ENCODE results near the gene CD53. TPM values are rescaled to one million over a fixed set of nuclear protein-coding genes. Genes with fewer than 3 reads are reported as not detected.

The CD53 gene
- total RNA-seq, 1 experiment from 2014 or later, result 0.96 TPM

- no peaks in the 10 kb centered on the region for H3K4me1 ChIP-seq (ENCODE audit: control insufficient read depth in 1 of 2, insufficient read depth in 2 of 2, low read length in 2 of 2)
- no peak overlapping the region for H3K9ac ChIP-seq (ENCODE audit: low read length)
- no peak overlapping the region for H2AFZ ChIP-seq (ENCODE audit: low read depth, low read length, poor library complexity, severe bottlenecking)
- peaks cover 53% of the 10 kb centered on the region for H3K27me3 ChIP-seq (ENCODE audit: insufficient read depth, low read length)
- no peak overlapping the region for H3K27ac ChIP-seq (ENCODE audit: low read depth, low read length)
- RAD21 ChIA-PET (ENCODE audit: low non-redundant PET in 1 of 2, low total read pairs in 2 of 2, uncharacterized antibody in 2 of 2, unreplicated experiment in 2 of 2), result no interaction called here
- H3K36me3 ChIP-seq (ENCODE audit: control insufficient read depth in 1 of 2, insufficient read depth in 2 of 2, low read length in 2 of 2), result no peaks in the 10 kb centered on the region
- intact Hi-C loops (cut with micrococcal nuclease), result no loop called here
- CTCF ChIA-PET, result no interaction called here
- TF ChIP-seq REST (IDR thresholded peaks at IDR 0.05; ENCODE audit: low read depth), result no peak
- no peak for TF ChIP-seq SRF (IDR thresholded peaks at IDR 0.05; ENCODE audit: low read depth)
- no peak for TF ChIP-seq CBX3 (IDR thresholded peaks at IDR 0.05; ENCODE audit: low read depth)
- no peak for TF ChIP-seq TCF7L2 (IDR thresholded peaks at IDR 0.05; ENCODE audit: borderline replicate concordance, extremely low read depth, insufficient read depth, insufficient read length)
- TF ChIP-seq SIN3A (IDR thresholded peaks at IDR 0.05; ENCODE audit: low read depth), result no peak
- TF ChIP-seq EGR1 (IDR thresholded peaks at IDR 0.05; ENCODE audit: low read depth), result no peak
- no peak for TF ChIP-seq EZH2 (IDR thresholded peaks at IDR 0.05)
- no peak for TF ChIP-seq SP1 (IDR thresholded peaks at IDR 0.05; ENCODE audit: low read depth)
- TF ChIP-seq ATF3 (IDR thresholded peaks at IDR 0.05), result no peak
- no peak for TF ChIP-seq ZBTB33 (IDR thresholded peaks at IDR 0.05; ENCODE audit: extremely low read depth, insufficient replicate concordance, low read length)
- no peak for TF ChIP-seq MAX (IDR thresholded peaks at IDR 0.05)
- no peak for TF ChIP-seq POLR2AphosphoS5 (IDR thresholded peaks at IDR 0.05; ENCODE audit: low read depth, low read length)
- no peak for TF ChIP-seq RAD21 (IDR thresholded peaks at IDR 0.05; ENCODE audit: low read depth)
- no peak for TF ChIP-seq ELF1 (IDR thresholded peaks at IDR 0.05; ENCODE audit: borderline replicate concordance, low read depth)
- H3K9me2 ChIP-seq (ENCODE audit: insufficient read depth), result no peaks in the 10 kb centered on the region
- no peaks in the 10 kb centered on the region for H3K9me3 ChIP-seq (ENCODE audit: control insufficient read depth in 1 of 2, insufficient read depth in 1 of 2, low read depth in 1 of 2, low read length in 2 of 2)
- no peaks in the 10 kb centered on the region for H3K79me2 ChIP-seq (ENCODE audit: insufficient read depth, low read length)
- H4K20me1 ChIP-seq (ENCODE audit: insufficient read depth), result no peaks in the 10 kb centered on the region
- no peak for DNase-seq (ENCODE audit: low read depth, low spot score)
- H3K4me2 ChIP-seq (ENCODE audit: low read length), result no peak overlapping the region
- BruUV-seq (replicated peaks), result no TSS peak
- ATAC-seq, result no peak
- POLR2A ChIA-PET, result no interaction called here
- H3K4me3 ChIP-seq (replicated peaks in 1 of 2; ENCODE audit: low read depth in 1 of 2, low read length in 2 of 2), result no peak overlapping the region
Measured at GRCh38 chr1:110856410-110856809, 16.5 kb upstream of the CD53 start.

Measured in HCT116 (cell line).